Measurements from ENCODE around the gene RDX.

- TF ChIP-seq, protein P1, sequence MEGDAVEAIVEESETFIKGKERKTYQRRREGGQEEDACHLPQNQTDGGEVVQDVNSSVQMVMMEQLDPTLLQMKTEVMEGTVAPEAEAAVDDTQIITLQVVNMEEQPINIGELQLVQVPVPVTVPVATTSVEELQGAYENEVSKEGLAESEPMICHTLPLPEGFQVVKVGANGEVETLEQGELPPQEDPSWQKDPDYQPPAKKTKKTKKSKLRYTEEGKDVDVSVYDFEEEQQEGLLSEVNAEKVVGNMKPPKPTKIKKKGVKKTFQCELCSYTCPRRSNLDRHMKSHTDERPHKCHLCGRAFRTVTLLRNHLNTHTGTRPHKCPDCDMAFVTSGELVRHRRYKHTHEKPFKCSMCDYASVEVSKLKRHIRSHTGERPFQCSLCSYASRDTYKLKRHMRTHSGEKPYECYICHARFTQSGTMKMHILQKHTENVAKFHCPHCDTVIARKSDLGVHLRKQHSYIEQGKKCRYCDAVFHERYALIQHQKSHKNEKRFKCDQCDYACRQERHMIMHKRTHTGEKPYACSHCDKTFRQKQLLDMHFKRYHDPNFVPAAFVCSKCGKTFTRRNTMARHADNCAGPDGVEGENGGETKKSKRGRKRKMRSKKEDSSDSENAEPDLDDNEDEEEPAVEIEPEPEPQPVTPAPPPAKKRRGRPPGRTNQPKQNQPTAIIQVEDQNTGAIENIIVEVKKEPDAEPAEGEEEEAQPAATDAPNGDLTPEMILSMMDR (IDR thresholded peaks at IDR 0.05; ENCODE audit: control extremely low read depth in 1 of 3, insufficient read depth in 1 of 3, low read depth in 1 of 3, low read length in 3 of 3) = no peak
- TF ChIP-seq GTF2F1 (IDR thresholded peaks at IDR 0.05; ENCODE audit: borderline replicate concordance, low read depth, low read length) (no peak), YY1 (IDR thresholded peaks at IDR 0.05; ENCODE audit: low read depth, low read length) (no peak), BRCA1 (IDR thresholded peaks at IDR 0.05; ENCODE audit: low read depth, low read length) (no peak), POLR2A (IDR thresholded peaks at IDR 0.05; ENCODE audit: control extremely low read depth in 1 of 2, low read depth in 2 of 2, low read length in 2 of 2) (no peak), TEAD4 (IDR thresholded peaks at IDR 0.05; ENCODE audit: low read depth, low read length) (no peak), NRF1 (IDR thresholded peaks at IDR 0.05; ENCODE audit: low read depth, low read length) (no peak), JUN (IDR thresholded peaks at IDR 0.05; ENCODE audit: low read depth, low read length) (no peak), CEBPB (IDR thresholded peaks at IDR 0.05; ENCODE audit: low read depth, low read length) (no peak), EGR1 (IDR thresholded peaks at IDR 0.05; ENCODE audit: borderline replicate concordance, low read depth, low read length) (no peak)
- TF ChIP-seq, protein P2, sequence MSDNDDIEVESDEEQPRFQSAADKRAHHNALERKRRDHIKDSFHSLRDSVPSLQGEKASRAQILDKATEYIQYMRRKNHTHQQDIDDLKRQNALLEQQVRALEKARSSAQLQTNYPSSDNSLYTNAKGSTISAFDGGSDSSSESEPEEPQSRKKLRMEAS (IDR thresholded peaks at IDR 0.05) = no peak
Measured at GRCh38 chr11:110286298-110287040, 9.9 kb downstream of the RDX start.

Measured in H1 (cell line).